Inflammatory macrophage (primary cell): ENCODE results near the gene MAGI2.

Experiments
- DNase-seq, 2 donors: peaks; one replicate each; pipeline ENCODE4 v3.0.0-alpha.2; 2020 to 2022

MAGI2 gene

DNA sequence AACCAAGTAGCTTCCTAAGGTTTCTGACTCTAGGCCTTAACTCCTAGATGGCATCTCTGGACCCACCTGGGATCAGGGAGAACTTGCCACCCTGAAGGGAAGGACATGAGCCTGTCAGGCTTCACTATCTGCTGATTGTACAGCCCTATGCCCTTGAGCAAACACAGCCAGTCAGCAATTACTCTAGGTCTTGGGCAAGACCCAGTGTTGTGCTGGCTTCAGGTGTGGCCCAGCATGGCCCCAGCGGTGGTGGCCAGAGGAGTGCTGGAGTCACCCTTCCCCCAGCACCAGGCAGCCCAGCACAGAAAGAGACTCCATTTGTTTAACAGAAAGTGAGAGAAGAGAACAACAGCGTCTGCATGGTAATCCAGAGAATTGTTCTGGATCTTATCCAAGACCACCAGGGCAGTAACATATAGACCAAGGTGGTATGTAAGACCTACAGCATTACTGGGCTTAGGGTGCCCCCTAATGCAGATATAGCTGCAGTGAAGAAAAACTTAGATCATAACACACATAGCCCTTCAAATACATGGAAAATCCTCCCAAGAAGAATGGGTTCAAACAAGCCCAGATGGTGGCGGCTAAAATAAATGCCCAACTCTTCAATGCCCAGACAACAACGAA, 207.7 kb downstream of the MAGI2 start:
- DNase-seq, result no peak

DNA sequence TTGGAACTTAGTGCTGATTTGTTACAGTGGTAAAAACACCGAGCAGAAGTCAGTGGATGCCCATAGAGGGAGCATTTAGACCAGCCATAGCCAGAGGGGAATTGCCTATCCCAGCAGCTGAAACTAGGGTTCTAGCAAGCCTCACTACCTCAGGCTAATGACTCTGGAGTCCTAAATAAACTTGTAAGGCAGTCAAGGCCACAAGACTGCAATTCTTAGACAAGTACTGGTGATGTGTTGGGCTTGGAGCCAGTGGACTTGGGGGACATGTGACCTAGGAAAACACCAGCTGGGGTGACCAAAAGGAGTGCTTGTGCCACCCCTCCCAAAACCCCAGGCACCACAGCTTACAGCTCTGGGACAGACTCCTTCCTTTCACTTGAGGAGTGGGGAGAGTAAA, 209.0 kb downstream of the MAGI2 start:
- no peak for DNase-seq

DNA sequence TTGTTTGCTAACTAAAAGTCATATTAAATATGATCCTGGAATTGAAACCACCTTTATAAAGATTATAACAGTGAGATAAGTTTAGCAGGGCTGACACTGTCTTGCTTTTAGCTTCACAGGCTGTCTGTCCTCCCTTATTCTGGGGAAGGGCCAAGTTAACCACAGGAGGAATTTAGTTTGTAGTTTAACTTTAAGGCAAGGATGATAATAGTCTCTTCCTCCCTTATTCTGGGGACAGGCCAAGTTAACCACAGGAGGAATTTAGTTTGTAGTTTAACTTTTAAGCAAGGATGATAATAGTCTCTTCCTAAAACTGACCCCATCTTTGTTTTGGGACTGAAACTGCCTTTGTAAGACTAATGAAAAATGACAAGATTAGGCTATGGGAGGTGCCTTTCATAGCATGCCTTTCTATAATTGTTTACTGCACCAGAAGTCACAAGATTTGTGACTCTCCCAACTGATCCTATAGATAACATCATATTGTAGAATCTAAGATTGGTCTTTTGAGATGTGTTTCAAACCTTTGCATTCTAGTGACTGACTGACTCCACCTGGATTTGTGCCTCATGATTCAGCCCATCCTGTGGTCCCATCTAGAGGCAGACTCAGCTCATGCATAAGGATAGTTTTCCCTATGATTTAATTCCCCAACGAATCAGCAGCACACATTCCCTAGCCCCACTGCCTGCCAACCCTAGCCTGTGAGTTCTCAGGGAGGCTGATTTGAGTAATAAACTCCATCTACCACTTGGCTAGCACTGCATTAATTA, 212.0 kb downstream of the MAGI2 start:
- DNase-seq, result no peak

DNA sequence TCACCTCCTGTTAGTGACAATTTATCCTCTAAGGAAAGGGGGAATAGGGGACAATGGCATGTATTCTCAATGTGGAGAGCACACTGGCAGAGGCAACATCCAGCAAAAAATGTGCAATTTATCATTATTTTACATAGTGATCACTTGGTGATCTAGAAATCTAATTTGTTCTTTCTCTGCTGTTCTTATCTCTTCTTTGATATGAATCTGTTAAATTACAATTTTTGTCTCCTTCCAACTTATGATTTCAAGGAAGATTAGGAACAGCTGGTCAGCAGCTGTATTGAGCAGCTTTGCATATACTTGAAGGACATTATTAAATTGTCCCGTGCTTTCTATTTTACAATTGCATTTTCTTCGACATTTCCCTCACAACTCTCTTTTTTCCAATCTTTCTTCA, 213.1 kb downstream of the MAGI2 start:
- no peak for DNase-seq

DNA sequence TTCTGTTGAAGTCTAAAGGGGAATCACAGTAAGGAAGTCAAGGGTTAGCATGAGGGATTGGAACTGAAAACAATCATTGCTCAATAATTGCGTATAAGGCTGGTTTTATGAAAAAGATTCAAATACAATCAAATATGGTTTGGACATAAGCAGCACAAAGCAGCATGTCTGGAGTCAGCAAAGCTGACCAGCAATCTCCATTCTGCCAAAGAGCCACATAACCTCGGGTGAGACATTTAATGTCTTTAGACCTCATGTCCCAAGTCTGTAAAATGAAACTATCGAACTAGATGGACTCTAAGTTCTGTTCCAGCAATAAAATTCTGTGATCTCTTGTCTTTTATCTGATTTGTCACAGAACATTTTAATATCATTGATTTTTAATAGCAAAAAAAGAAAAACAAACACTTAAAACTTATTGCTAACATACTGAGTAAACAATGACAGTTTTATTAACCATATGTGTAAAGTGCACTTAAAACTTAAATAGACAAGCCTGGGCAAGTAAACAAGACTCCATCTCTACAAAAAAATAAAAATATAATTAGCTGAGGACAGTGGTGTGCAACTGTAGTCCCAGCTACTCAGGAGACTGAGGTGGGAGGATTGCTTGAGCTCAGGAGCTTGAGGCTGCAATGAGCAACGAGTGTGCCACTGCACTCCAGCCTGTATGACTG, 217.0 kb downstream of the MAGI2 start:
- no peak for DNase-seq

DNA sequence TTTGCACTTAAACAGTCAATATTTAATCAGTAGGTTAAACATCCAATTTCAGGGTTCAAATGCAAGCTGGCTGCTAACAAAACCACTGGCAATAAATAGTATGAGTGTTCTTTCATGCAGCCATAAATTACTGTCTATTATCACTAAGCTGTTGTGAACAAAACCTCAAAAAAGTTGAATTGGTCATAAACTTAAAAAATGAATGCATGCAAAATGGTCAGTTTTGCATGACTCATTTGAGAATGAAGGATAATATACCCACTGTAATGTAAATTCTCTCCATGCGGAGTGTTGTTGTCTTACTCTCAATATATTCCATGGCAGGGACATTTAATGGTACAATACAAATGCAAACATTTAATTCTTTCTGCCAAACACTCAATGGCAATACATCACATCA, 226.4 kb downstream of the MAGI2 start:
- no peak for DNase-seq

DNA sequence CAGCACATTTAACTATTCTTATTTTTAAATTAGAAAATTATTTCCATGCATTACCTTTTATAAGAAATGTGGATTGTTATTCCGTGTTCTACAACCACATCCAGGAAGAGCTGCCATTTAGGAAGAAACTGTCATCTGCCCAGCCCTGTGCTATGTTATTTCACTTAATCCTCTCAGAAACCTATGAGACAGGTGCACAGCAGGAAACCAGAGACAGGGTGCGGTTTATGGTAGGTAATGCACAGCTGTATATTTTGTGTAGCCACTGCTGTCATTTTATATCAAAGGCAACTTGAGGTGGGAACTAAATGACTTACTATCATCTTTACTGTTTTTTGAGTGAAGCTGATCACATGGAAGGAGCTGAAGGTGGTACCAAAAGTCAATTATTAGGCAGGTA, 232.3 kb downstream of the MAGI2 start:
- DNase-seq, result no peak

DNA sequence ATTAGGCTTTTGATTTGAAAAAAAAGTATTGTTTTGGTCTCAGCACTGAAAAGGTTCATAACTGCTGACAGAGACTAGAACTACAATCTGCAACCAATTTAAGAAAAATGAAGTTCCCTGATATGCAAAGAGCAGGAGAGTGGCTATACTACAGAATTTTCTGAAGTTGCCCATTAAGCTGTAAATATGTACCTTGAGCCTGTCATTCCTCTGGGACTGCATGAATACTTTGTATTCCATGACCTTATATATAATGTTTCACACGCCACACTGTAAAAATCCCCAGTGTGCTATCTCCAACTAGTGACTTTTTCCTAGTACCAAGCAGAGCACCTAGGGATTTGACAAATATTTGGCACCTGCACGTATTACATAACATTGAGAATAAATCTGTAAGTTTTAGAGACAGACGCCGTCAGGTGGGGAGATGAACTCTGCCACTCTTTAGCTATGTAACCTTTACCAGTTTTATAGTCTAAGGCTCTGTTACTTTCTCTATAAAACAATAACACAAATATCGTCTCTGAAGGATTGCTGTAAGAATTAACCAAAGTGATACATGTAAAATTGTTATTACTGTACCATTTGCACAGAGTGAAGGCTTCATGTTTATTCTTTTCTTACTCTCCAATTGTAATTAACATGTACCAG, 235.4 kb downstream of the MAGI2 start:
- DNase-seq, result no peak

DNA sequence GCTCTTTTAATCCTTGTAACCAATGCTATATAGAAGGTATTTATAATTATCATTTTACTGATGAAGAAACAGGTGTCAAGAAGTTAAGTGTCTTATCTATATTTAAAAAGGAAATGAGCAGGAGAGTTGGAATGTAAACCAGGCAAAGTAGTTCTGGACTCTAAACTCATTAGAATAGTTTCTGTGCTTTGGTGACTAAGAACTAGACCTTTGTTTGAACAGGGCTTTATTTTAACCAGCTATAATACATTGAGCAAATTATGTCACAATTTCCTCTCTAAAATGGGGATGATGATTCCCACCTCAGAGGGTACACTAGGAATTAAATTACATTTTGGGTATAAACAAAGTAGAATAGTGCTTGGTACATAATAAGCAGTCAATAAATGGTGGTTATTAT, 236.0 kb downstream of the MAGI2 start:
- DNase-seq, result no peak

DNA sequence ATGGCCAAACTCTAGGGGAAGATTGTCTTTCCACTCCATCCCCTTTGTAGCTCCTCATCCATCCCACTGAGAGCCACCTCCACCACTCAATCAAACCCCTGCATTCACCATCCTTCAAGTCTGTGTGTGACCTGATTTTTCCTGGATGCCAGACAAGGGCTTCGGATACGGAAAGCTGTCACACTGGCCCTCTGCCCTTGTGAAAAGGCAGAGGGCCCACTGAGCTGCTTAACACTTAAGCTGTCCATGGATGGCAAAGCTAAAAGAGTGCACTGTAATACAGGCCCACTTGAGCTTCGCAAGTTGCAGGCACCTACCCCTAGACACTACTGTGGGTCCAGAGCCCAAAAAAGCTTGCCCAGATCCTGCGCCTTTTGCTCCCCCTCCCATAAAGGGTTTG, 237.2 kb downstream of the MAGI2 start:
- no peak for DNase-seq

DNA sequence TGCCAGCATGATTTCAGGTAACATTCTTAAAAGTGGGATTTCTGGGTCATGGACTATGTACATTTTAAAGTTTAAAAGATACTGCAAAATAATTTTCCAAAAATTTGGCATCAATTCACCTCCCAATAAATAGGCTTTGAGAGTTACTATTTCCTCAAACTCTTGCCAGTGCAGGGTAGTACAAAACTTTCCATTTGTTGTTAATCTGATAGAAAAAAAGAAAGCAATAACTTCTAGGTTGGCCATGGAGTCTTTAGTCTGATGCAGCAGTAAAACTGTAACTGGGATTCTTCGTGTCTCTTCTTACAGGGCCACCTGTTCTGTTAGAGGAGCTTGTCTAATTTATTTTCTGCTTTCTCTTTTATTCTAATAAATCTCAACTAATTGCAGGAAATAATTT, 241.1 kb downstream of the MAGI2 start:
- DNase-seq, result no peak

DNA sequence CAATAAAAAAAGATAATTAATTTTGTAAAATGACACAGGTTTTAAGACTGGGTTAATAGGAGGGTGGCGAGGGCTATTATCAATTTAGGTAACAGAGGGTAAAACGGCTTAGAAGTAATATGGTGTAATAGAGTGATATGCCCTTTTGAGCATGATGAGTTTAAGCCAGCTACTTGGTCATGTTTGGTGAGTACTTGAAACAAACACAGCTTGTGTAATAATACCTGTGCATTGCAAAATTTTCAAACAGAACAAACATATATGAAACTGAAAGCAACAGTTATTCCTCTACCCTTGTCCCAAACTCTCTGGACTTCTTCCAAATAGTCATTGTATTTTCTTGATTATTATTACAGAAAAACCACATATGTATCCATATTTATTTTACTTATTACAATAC, 241.7 kb downstream of the MAGI2 start:
- no peak for DNase-seq

DNA sequence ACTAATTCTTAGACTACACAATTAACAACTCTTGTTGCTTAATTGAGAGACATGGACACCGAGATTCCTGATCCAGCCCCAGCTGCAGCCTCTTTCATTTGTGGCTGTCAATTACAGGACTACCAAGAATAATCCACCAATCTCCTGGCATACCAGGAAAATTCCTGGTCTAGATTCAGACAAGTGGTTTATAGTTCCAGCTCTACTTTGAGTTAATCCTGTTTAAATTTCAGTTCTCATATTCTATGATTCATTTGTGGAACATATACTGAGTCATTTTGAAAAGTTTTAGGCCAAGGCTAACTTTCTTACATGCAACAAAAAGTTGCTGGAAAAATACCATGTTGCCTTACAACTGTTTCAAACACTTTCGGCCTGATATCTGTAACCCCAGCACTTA, 253.5 kb downstream of the MAGI2 start:
- no peak for DNase-seq

DNA sequence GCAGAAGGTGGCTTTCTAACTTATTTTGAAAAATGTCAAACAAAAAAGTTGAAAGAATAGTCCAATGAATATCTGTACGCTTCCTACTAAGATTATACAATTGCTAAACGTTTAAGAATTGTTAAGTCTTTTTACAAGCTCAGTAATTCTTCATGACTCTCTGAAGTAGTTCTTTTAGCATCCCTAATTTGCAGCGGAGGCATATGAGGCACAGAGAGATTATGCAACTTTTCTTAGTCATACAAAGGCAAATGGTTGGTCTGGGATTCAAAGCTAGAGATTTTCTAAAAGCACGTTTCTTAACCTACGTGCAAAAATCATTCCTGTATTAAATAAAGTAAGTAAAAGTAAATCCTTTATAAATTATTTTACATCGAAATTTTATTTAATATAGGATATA, 254.2 kb downstream of the MAGI2 start:
- DNase-seq, result no peak

DNA sequence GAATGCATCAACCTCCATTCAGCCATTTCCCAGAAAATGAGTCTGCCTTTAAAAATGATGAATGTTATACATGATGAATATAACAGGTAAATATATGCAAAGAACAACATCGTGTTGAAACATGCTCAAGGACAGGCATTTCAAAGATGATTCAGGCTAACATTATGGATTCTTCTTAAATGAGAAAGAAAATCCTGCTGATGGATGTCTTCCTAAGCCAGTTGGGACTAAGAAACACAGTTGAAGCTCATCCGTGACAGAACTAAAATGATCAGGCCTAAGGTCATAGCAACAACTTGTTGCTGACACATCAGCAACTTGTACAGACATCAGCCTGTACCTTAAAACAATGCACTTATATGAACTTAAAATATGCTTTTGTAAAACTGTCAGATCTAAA, 267.9 kb downstream of the MAGI2 start:
- DNase-seq, result no peak

DNA sequence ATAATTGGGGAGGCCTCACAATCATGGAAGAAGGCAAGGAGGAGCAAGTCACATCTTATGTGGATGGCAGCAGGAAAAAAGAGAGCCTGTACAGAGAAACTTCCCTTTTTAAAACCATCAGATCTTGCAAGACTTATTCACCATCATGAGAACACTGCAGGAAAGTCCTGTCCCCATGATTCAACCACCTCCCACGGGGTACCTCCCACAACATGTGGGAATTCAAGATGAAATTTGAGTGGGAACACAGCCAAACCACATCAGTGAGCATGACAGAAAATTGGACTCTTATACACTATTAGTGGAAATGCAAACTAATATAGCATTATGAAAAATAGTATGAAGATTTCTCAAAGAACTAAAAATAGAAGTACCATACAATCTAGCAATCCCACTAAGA, 271.2 kb downstream of the MAGI2 start:
- DNase-seq, result peak; percentile 70 to 77

DNA sequence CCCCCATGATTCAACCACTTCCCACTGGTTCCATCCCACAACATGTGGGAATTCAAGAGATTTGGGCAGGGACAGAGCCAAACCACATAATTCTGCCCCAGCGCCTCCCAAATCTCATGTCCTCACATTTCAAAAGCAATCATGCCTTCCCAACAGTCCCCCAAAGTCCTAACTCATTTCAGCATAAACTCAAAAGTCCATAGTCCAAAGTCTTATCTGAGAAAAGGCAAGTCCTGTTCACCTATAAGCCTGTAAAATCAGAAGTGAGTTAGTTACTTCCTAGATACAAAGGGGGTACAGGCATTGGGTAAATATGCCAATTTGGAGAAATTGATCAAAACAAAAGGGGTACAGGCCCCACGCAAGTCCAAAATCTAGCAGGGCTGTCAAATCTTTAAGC, 272.9 kb downstream of the MAGI2 start:
- no peak for DNase-seq

DNA sequence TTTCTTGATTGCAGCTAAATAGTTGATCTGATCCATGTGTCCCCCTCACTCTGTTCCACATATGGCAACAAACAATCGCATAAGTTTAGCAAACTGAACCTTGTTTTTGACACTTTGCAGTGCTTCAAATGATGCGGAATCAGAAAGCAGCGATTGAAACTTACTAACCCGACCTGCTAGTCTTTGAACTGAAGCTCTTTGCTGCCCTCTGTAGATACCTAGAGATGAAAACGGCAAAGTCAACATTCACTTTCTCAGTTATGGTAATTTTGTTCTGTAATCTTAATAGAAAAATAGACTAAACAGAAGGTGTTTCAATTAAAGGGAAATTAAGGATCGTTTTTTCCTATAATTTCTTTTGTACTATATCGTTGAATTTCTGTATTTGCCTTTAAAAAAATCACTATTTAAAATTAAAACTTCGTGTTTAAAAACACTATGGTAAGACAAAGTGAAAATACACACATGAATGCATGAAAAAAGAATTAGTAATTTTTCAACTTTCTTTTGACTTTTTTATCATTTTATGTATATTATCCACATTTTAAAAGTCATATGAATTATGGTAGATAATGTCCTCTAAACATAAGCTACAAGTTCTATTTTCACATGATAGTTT, 276.5 kb downstream of the MAGI2 start:
- peak in 1 of 2 donors; percentile 30 for DNase-seq

DNA sequence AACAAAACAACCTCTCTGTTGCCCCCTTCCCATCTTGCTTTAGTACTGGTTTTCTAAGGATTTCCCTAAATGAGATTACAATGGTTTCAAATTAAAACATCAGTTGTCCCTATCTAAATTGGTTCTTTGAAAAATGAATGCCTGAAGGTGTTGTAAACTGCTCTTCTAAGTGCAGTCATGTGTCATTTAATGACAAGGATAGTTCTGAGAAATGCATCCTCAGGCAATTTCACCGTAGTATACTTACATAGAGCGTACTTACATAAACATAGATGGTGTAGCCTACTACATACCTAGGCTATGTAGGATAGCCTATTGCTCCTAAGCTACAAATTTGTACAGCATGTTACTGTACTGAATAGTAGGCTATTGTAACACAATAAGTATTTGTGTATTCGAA, 278.1 kb downstream of the MAGI2 start:
- no peak for DNase-seq

DNA sequence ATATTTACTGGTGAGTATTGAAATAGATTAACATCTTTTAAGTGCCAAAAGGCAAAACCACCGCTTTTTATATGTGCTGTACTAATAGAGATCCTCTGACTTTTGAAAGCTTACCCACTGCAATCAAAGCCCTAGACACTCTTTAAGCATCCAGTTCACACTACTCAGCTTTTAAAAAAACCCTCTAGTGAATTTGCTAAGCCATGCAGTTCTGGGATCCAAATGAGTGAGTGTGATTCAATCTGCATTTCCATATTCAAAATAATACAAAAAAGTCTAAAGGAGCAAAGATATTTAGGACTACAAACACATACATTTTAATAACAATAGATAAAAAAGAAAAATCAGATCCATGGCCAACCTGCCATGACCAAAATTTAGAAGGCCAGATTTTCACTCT, 288.2 kb downstream of the MAGI2 start:
- DNase-seq, result no peak

DNA sequence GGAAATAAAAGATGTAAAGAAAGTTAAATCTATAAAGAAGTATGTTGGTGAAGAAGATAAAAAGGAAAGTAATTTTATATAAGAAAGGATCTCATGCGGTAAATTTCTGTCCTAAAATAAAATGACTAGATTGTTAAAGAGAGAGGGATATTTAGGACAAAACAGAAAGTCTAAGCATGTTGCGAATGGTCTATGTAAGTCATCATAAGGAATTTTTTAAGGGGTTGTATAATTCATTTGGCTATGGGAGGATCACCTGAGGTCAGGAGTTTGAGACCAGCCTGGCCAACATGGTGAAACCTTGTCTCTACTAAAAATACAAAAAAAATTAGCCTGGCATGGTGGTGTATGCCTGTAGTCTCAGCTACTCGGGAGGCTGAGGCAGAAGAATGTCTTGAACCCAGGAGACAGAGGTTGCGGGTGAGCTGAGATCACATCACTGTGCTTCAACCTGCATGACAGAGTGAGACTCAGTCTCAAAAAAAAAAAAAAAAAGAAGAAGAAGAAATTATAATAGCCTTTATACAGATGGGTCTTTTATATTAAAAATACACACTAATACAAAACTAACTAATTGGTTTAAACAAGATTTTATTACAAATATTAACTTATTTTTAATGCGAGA, 294.3 kb downstream of the MAGI2 start:
- no peak for DNase-seq

DNA sequence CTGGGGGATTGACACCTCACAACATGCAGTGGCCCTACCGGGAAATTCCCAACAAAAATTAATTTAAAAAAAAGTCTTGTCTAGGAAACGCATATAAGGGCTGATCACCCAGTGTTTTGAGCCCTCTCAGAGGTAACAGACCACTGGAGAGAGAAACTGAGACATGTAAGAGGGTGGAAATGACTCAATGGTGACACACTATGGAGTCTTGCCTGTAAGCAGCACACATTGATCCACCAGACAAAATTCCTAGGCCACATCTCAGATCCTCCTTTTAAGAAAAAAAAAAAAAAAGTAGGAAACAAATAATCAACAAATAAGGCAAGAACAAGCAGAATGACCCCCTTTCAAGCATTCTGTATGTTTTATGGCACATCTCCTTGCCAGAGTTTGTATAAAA, 296.2 kb downstream of the MAGI2 start:
- DNase-seq, result no peak

DNA sequence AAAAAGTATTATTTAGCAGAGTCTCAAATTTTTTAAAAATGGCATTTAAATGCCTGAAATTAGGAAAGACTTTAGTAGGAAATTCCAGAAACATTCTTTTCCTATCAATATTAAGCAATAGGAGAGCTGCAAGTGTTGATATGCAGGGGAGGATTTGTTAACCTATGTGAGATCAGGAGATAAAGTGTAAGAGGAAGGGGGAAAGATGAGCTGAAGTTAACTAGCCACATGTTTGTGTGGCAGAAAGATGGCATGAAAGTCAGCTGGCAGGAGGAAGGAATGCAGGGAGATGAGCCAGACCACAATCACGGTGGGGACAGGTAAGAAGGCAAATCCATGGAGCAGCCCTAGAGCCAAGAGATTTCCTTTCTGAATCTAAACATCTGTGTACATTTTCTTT, 303.6 kb downstream of the MAGI2 start:
- no peak for DNase-seq
